SK-N-SH treated with all-trans-retinoic acid at 6 μM for 48 hours (cell line): ENCODE results near the gene TP53BP2.

Experiments used
- ARNTL ChIP-seq: fragments of 450-650 bp; formaldehyde crosslinking; IDR thresholded peaks from 2 replicates; pipeline ENCODE4 v1.5.0; 2020; ENCODE audit warnings: low read depth, mild to moderate bottlenecking, moderate library complexity, borderline replicate concordance
- CSDC2 ChIP-seq: fragments of 250-450 bp; sonication (Bioruptor Pico); IDR thresholded peaks from 2 replicates; pipeline ENCODE4 v1.5.0; 2020; ENCODE audit warnings: mild to moderate bottlenecking, moderate library complexity
- GLIS3 ChIP-seq: fragments of 250-450 bp; sonication (Bioruptor Pico); IDR thresholded peaks from 2 replicates; pipeline ENCODE4 v1.5.0; 2020; ENCODE audit warnings: mild to moderate bottlenecking, moderate library complexity
- OSR1 ChIP-seq: fragments of 250-450 bp; sonication (Bioruptor Pico); IDR thresholded peaks from 2 replicates; pipeline ENCODE4 v1.8.0; 2022; ENCODE audit warnings: moderate library complexity, mild to moderate bottlenecking, inconsistent platforms
- PPARA ChIP-seq: fragments of 250-450 bp; sonication (Bioruptor Pico); IDR thresholded peaks from 2 replicates; pipeline ENCODE4 v1.5.0; 2020; ENCODE audit warnings: mild to moderate bottlenecking, borderline replicate concordance
- RARB ChIP-seq: fragments of 250-450 bp; sonication (Bioruptor Pico); IDR thresholded peaks from 2 replicates; pipeline ENCODE4 v1.8.0; 2021; ENCODE audit warnings: mild to moderate bottlenecking, moderate library complexity
- SNAI2 ChIP-seq: fragments of 250-450 bp; sonication (Bioruptor Pico); IDR thresholded peaks from 2 replicates; pipeline ENCODE4 v1.5.0; 2020; ENCODE audit warnings: mild to moderate bottlenecking, moderate library complexity
- TCF4 ChIP-seq: fragments of 250-450 bp; sonication (Bioruptor Pico); IDR thresholded peaks from 2 replicates; pipeline ENCODE4 v1.8.0; 2021; ENCODE audit warnings: mild to moderate bottlenecking, moderate library complexity, borderline replicate concordance
- ZFP3 ChIP-seq: fragments of 250-450 bp; sonication (Bioruptor Pico); IDR thresholded peaks from 2 replicates; pipeline ENCODE4 v1.5.0; 2020; ENCODE audit warnings: mild to moderate bottlenecking, moderate library complexity
- ZFP30 ChIP-seq: fragments of 450-650 bp; formaldehyde crosslinking; IDR thresholded peaks from 2 replicates; pipeline ENCODE4 v1.5.0; 2022; ENCODE audit warnings: mild to moderate bottlenecking, moderate library complexity
- ZNF565 ChIP-seq: fragments of 450-650 bp; formaldehyde crosslinking; conservative IDR thresholded peaks from 2 replicates; pipeline ENCODE4 v1.5.0; 2020; ENCODE audit warnings: low read depth, mild to moderate bottlenecking, moderate library complexity
- TF ChIP-seq, protein P1 (sequence below): fragments of 250-450 bp; sonication (Bioruptor Pico); IDR thresholded peaks from 2 replicates; pipeline ENCODE4 v1.8.0; 2020; ENCODE audit warnings: mild to moderate bottlenecking, moderate library complexity, borderline replicate concordance

DNA sequence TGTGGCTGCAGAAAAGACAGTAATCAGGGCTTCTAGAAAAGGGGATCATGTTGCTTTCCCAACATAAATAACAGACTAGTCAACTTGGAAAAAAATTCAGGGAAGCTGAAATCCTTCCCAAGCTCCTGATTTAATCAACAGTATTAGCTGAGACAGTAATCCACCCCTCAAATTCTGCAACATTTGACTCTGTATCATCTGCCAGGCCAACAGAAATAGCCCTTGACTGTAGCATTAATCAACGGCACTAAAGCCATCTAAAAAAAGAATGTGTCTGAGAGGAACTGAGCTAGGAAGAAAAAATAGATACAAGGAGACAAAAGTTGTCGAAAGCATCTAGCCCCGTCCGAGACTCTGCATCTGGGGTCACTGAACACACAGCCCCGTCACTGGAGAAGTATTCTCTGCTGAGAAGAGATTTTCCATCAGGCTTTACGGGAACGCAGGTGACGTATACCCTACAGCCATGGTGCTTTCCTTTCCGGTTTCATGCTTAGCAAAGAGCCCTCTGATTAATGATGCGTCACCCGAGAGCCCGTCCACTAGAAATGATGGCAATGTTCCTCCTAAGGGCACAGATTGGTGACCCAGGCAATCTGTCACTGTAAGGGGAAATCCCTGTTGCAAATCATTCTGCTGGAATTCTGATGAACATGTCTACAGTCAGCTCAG is 42.1 kb upstream of the TP53BP2 start:
- TF ChIP-seq ZFP30 (CRISPR knock-in tag) (no peak), ZNF565 (CRISPR knock-in tag) (no peak), CSDC2 (no peak), GLIS3 (CRISPR knock-in tag) (no peak), PPARA (CRISPR knock-in tag) (no peak), OSR1 (CRISPR knock-in tag) (no peak), ARNTL (CRISPR knock-in tag) (no peak), ZFP3 (no peak), RARB (no peak), TCF4 (CRISPR knock-in tag) (no peak), SNAI2 (no peak)
- TF ChIP-seq, protein P1, sequence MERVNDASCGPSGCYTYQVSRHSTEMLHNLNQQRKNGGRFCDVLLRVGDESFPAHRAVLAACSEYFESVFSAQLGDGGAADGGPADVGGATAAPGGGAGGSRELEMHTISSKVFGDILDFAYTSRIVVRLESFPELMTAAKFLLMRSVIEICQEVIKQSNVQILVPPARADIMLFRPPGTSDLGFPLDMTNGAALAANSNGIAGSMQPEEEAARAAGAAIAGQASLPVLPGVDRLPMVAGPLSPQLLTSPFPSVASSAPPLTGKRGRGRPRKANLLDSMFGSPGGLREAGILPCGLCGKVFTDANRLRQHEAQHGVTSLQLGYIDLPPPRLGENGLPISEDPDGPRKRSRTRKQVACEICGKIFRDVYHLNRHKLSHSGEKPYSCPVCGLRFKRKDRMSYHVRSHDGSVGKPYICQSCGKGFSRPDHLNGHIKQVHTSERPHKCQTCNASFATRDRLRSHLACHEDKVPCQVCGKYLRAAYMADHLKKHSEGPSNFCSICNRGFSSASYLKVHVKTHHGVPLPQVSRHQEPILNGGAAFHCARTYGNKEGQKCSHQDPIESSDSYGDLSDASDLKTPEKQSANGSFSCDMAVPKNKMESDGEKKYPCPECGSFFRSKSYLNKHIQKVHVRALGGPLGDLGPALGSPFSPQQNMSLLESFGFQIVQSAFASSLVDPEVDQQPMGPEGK (CRISPR knock-in tag), result no peak
